ENCODE data around the gene TNS1. TPM values are rescaled to one million over a fixed set of nuclear protein-coding genes. Genes with fewer than 3 reads are reported as not detected.

TNS1 gene
- total RNA-seq, 1 experiment from 2014 or later, result 0.49 TPM

GRCh38 chr2:217976301-217976700, 26.5 kb downstream of the TNS1 start:
- TF ChIP-seq CTCF (IDR thresholded peaks at IDR 0.05), result no peak
- no peak for TF ChIP-seq POLR2AphosphoS5 (IDR thresholded peaks at IDR 0.05; ENCODE audit: low read depth, low read length)
- no peak for TF ChIP-seq SIN3A (IDR thresholded peaks at IDR 0.05; ENCODE audit: borderline replicate concordance, insufficient read depth, low read depth, low read length)
- no peak for TF ChIP-seq TCF7L2 (IDR thresholded peaks at IDR 0.05; ENCODE audit: low read depth, low read length)
- no peak for TF ChIP-seq REST (IDR thresholded peaks at IDR 0.05; ENCODE audit: insufficient read depth in 1 of 2, low read depth in 2 of 2, low read length in 1 of 2)
- H3K27ac ChIP-seq (ENCODE audit: low read length), result no peak overlapping the region
- H3K27me3 ChIP-seq (ENCODE audit: control insufficient read depth, insufficient read depth, low read length), result peaks cover 12% of the 10 kb centered on the region
- ChIA-PET CTCF (no interaction called here), POLR2A (no interaction called here)
- no TSS peak for BruUV-seq (replicated peaks)
- no peak for ATAC-seq
- no peaks in the 10 kb centered on the region for H3K9me3 ChIP-seq (ENCODE audit: control insufficient read depth, insufficient read depth, low read depth, low read length)
- no peak for DNase-seq (ENCODE audit: low read depth, low spot score)
- in situ Hi-C loops (cut with HindIII; ENCODE audit: low pct_unique_long_range_greater_than_20kb, low sequenced_read_pairs), result no loop called here
- H3K4me1 ChIP-seq (ENCODE audit: control insufficient read depth, insufficient read depth, low read length), result no peaks in the 10 kb centered on the region
- H3K36me3 ChIP-seq (ENCODE audit: control insufficient read depth, insufficient read depth, low read length), result no peaks in the 10 kb centered on the region
- H3K4me3 ChIP-seq (ENCODE audit: low read depth in 2 of 2, low read length in 2 of 2), result no peak overlapping the region
- intact Hi-C loops (cut with micrococcal nuclease; ENCODE audit: unreplicated experiment), result no loop called here

- in situ Hi-C loops (cut with HindIII; ENCODE audit: low pct_unique_long_range_greater_than_20kb, low sequenced_read_pairs), result no loop called here
- POLR2A ChIA-PET, result no interaction called here
- CTCF ChIA-PET, result no interaction called here
- H3K27me3 ChIP-seq (ENCODE audit: control insufficient read depth, insufficient read depth, low read length), result peaks cover 12% of the 10 kb centered on the region
- BruUV-seq (replicated peaks), result no TSS peak
- no peaks in the 10 kb centered on the region for H3K9me3 ChIP-seq (ENCODE audit: control insufficient read depth, insufficient read depth, low read depth, low read length)
- no peaks in the 10 kb centered on the region for H3K4me1 ChIP-seq (ENCODE audit: control insufficient read depth, insufficient read depth, low read length)
- DNase-seq (ENCODE audit: low read depth, low spot score) (no peak), ATAC-seq (no peak)
- no peaks in the 10 kb centered on the region for H3K36me3 ChIP-seq (ENCODE audit: control insufficient read depth, insufficient read depth, low read length)
- no peak overlapping the region for H3K4me3 ChIP-seq (ENCODE audit: low read depth in 2 of 2, low read length in 2 of 2)
- intact Hi-C loops (cut with micrococcal nuclease; ENCODE audit: unreplicated experiment), result no loop called here
- H3K27ac ChIP-seq (ENCODE audit: low read length), result no peak overlapping the region
- TF ChIP-seq TCF7L2 (IDR thresholded peaks at IDR 0.05; ENCODE audit: low read depth, low read length) (no peak), REST (IDR thresholded peaks at IDR 0.05; ENCODE audit: insufficient read depth in 1 of 2, low read depth in 2 of 2, low read length in 1 of 2) (no peak)
These were observed 27.2 kb downstream of the TNS1 start for GRCh38 chr2:217975626-217976025.

Data from Panc1 (cell line).